GM18909 (cell line): ENCODE measurements around the gene DAB2IP.

Experiments used
- ATAC-seq: cut with Tn5 transposase; IDR thresholded peaks from one replicate; pipeline ENCODE4 v1.9.1; 2021; ENCODE audit warnings: mild to moderate bottlenecking; ENCODE audit not compliant: unreplicated experiment, poor library complexity

The DAB2IP gene

GRCh38 chr9:121752929-121753328 lies 101.5 kb downstream of the DAB2IP start:
- ATAC-seq, result no peak

- ATAC-seq, result no peak
Observed at GRCh38 chr9:121753802-121754654, 102.6 kb downstream of the DAB2IP start.

- ATAC-seq, result no peak
Observed at GRCh38 chr9:121754655-121755436, 103.4 kb downstream of the DAB2IP start.

GRCh38 chr9:121755581-121755980 lies 104.1 kb downstream of the DAB2IP start:
- no peak for ATAC-seq

- ATAC-seq, result no peak
Observed at GRCh38 chr9:121756474-121757280, 105.2 kb downstream of the DAB2IP start.

- ATAC-seq, result no peak
Observed at GRCh38 chr9:121757281-121757585, 105.8 kb downstream of the DAB2IP start.

GRCh38 chr9:121758693-121759092 lies 107.3 kb downstream of the DAB2IP start:
- no peak for ATAC-seq

DNA sequence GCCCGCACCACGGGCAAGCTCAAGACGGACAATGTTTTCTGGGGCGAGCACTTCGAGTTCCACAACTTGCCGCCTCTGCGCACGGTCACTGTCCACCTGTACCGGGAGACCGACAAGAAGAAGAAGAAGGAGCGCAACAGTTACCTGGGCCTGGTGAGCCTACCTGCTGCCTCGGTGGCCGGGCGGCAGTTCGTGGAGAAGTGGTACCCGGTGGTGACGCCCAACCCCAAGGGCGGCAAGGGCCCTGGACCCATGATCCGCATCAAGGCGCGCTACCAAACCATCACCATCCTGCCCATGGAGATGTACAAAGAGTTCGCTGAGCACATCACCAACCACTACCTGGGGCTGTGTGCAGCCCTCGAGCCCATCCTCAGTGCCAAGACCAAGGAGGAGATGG lies 108.6 kb downstream of the DAB2IP start:
- ATAC-seq, result no peak

GRCh38 chr9:121760571-121760970 lies 109.1 kb downstream of the DAB2IP start:
- no peak for ATAC-seq

DNA sequence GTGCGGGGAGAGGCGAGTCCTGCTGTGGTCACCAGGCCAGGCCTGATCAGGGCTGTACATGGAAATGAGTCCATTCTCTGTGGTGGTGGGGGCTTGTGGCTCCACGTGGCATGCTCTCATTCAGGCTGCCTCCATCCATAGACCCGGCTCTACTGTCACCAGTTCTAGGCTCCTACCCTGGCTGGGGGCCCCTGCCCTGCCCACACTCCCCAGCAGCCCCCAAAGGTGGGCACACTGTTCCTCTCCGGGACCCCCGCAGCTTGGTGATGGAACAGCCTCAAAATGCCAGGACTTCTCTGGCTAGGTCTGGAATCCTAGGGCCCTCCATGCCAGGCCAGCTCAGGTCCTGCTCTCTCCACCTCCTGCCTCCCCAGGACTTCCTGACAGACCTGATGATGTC lies 111.7 kb downstream of the DAB2IP start:
- no peak for ATAC-seq

DNA sequence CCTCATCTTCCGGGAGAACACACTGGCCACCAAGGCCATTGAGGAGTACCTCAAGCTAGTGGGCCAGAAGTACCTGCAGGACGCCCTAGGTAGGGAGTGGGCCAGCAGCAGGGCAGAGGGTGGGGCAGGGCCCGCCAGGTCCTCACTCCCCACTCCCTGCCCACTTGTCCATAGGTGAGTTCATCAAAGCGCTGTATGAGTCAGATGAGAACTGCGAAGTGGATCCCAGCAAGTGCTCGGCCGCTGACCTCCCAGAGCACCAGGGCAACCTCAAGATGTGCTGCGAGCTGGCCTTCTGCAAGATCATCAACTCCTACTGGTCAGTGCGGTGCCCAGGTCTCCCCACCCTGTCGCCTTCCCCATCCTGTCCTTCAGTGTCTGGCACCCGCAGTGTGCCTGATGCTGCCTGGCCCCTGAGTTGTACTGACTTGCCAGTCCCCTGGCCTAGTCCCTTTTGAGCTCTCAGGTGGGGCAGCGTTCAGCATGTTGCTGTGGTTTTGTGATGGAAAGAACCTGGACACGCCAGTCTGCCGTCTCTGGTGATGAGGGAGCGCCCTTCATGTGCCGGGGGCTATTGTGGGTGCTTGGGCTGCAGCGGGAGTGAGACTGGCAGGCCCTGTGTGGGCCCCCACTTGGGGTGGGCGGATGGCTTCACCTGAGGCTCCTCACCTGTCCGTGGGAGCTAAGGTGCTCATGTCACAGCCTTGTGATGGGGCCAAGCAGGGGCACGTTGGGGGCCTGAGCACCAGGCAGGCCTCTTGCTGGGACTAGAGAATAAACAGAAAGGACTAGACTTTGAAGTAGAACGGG lies 112.3 kb downstream of the DAB2IP start:
- no peak for ATAC-seq

- ATAC-seq, result no peak
Observed at GRCh38 chr9:121764371-121764730, 112.9 kb downstream of the DAB2IP start.

GRCh38 chr9:121765021-121765950 lies 113.9 kb downstream of the DAB2IP start:
- ATAC-seq, result no peak

- no peak for ATAC-seq
Observed at GRCh38 chr9:121766081-121766683, 114.7 kb downstream of the DAB2IP start.

GRCh38 chr9:121767171-121767769 lies 115.8 kb downstream of the DAB2IP start:
- ATAC-seq, result no peak

GRCh38 chr9:121768416-121769015 lies 117.1 kb downstream of the DAB2IP start:
- no peak for ATAC-seq

GRCh38 chr9:121769939-121770338 lies 118.5 kb downstream of the DAB2IP start:
- ATAC-seq, result no peak
